ENCODE data around the gene CCDC146. TPM values are rescaled to one million over a fixed set of nuclear protein-coding genes. Genes with fewer than 3 reads are reported as not detected.
"Not testable (repeated sequence)": the region's sequence is repeated elsewhere in the genome, so short reads cannot be mapped to it uniquely, and the experiment has no call there.

CCDC146 gene
- polyA plus RNA-seq, 1 donor from 2014 or later = 13.0 TPM

DNA sequence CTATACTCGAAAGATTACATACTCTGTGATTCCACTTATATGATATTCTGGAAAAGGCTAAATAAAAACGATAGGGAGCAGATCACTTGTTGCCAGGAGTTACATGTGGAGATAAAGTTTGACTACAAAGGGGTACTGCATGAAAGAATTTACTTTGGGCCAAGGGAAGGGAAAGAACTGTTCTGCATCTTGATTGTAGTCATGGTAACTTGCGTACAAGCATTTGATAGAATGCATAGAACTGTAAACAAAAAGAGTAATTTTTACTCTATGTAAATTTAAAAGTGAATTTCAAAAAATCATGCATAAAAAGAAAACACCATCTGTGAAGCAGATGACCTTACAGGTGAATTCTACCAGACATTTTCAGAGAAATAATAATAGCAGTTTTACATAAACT is 9.4 kb downstream of the CCDC146 start:
- not testable (repeated sequence) for H3K27me3 ChIP-seq (ENCODE audit: insufficient read depth, low read depth, low read length); H3K9ac ChIP-seq (ENCODE audit: low read length); H2AFZ ChIP-seq (ENCODE audit: low read depth, low read length); H3K36me3 ChIP-seq (ENCODE audit: insufficient read depth, low read length); H4K20me1 ChIP-seq (ENCODE audit: insufficient read depth); H3K4me2 ChIP-seq (ENCODE audit: low read length); H3K4me3 ChIP-seq (ENCODE audit: low read length); H3K79me2 ChIP-seq (replicated peaks; ENCODE audit: insufficient read depth, low read length); H3K9me3 ChIP-seq (ENCODE audit: low read length); H3F3A ChIP-seq (ENCODE audit: insufficient read depth, low read length, poor library complexity, severe bottlenecking); H3K27ac ChIP-seq (ENCODE audit: low read length); H3K9me2 ChIP-seq (ENCODE audit: insufficient read depth, low read length)

DNA sequence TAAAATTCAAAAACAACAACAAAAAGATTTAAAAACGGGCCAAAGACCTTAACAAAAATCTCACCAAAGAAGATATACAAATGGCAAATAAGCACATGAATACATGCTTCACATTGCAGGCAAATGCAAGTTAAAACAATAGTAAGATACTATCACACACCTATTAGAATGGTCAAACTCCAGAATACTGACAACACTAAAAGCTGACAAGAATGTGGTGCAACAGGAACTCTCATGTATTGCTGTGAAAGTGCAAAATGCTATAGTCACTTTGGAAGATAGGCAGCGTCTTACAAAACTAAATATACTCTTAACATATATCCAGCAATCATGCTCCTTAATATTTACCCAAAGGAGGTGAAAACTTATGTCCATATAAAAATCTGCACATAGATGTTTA is 16.3 kb downstream of the CCDC146 start:
- H3K4me3 ChIP-seq (ENCODE audit: low read length); H4K20me1 ChIP-seq (ENCODE audit: insufficient read depth); H3K4me2 ChIP-seq (ENCODE audit: low read length): not testable (repeated sequence)

GRCh38 chr7:77140291-77140690 is 17.9 kb downstream of the CCDC146 start:
- H2AFZ ChIP-seq (ENCODE audit: low read depth, low read length); H3K27me3 ChIP-seq (ENCODE audit: insufficient read depth, low read depth, low read length); H3K4me2 ChIP-seq (ENCODE audit: low read length); H3K9me2 ChIP-seq (ENCODE audit: insufficient read depth, low read length); H3K36me3 ChIP-seq (ENCODE audit: insufficient read depth, low read length); H3F3A ChIP-seq (ENCODE audit: insufficient read depth, low read length, poor library complexity, severe bottlenecking); H3K27ac ChIP-seq (ENCODE audit: low read length); H3K9ac ChIP-seq (ENCODE audit: low read length); H3K79me2 ChIP-seq (replicated peaks; ENCODE audit: insufficient read depth, low read length); H4K20me1 ChIP-seq (ENCODE audit: insufficient read depth); H3K9me3 ChIP-seq (ENCODE audit: low read length); H3K4me3 ChIP-seq (ENCODE audit: low read length): not testable (repeated sequence)

More for the DNA sequence above, 16.3 kb downstream of the CCDC146 start:
- not testable (repeated sequence) for H3K9me3 ChIP-seq (ENCODE audit: low read length); H2AFZ ChIP-seq (ENCODE audit: low read depth, low read length); H3K27me3 ChIP-seq (ENCODE audit: insufficient read depth, low read depth, low read length); H3F3A ChIP-seq (ENCODE audit: insufficient read depth, low read length, poor library complexity, severe bottlenecking); H3K9ac ChIP-seq (ENCODE audit: low read length); H3K9me2 ChIP-seq (ENCODE audit: insufficient read depth, low read length); H3K36me3 ChIP-seq (ENCODE audit: insufficient read depth, low read length); H3K79me2 ChIP-seq (replicated peaks; ENCODE audit: insufficient read depth, low read length); H3K27ac ChIP-seq (ENCODE audit: low read length)

DNA sequence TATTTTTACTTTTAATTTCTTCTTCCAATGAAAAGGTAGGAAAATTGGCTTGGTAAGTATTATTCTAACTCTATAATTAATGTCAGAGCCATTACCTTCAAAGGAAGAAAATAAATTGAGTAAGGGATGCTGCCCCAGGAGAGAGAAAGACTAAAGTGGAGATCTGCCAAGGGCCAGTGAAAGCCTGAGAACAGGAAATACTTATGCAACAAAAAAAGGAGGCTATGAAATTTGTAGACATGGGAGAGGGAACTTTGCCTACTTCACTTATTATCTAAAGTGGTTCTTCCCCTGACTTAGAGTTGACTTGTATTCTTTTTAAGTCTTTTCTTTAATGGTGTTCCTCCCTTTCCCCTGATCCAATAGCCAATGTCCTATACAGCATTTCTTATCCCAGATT is 29.8 kb downstream of the CCDC146 start:
- H3K4me2 ChIP-seq (ENCODE audit: low read length); H2AFZ ChIP-seq (ENCODE audit: low read depth, low read length); H3K9ac ChIP-seq (ENCODE audit: low read length); H3K9me2 ChIP-seq (ENCODE audit: insufficient read depth, low read length); H3K4me3 ChIP-seq (ENCODE audit: low read length); H4K20me1 ChIP-seq (ENCODE audit: insufficient read depth); H3K36me3 ChIP-seq (ENCODE audit: insufficient read depth, low read length); H3K79me2 ChIP-seq (replicated peaks; ENCODE audit: insufficient read depth, low read length); H3K27me3 ChIP-seq (ENCODE audit: insufficient read depth, low read depth, low read length); H3K9me3 ChIP-seq (ENCODE audit: low read length); H3F3A ChIP-seq (ENCODE audit: insufficient read depth, low read length, poor library complexity, severe bottlenecking); H3K27ac ChIP-seq (ENCODE audit: low read length): not testable (repeated sequence)

- not testable (repeated sequence) for H3K36me3 ChIP-seq (ENCODE audit: insufficient read depth, low read length); H3K4me3 ChIP-seq (ENCODE audit: low read length); H3K27ac ChIP-seq (ENCODE audit: low read length); H3K9me2 ChIP-seq (ENCODE audit: insufficient read depth, low read length); H3F3A ChIP-seq (ENCODE audit: insufficient read depth, low read length, poor library complexity, severe bottlenecking); H3K9ac ChIP-seq (ENCODE audit: low read length); H3K79me2 ChIP-seq (replicated peaks; ENCODE audit: insufficient read depth, low read length); H3K9me3 ChIP-seq (ENCODE audit: low read length); H2AFZ ChIP-seq (ENCODE audit: low read depth, low read length); H4K20me1 ChIP-seq (ENCODE audit: insufficient read depth); H3K27me3 ChIP-seq (ENCODE audit: insufficient read depth, low read depth, low read length); H3K4me2 ChIP-seq (ENCODE audit: low read length)
These were observed 32.6 kb downstream of the CCDC146 start for GRCh38 chr7:77154917-77155464.

DNA sequence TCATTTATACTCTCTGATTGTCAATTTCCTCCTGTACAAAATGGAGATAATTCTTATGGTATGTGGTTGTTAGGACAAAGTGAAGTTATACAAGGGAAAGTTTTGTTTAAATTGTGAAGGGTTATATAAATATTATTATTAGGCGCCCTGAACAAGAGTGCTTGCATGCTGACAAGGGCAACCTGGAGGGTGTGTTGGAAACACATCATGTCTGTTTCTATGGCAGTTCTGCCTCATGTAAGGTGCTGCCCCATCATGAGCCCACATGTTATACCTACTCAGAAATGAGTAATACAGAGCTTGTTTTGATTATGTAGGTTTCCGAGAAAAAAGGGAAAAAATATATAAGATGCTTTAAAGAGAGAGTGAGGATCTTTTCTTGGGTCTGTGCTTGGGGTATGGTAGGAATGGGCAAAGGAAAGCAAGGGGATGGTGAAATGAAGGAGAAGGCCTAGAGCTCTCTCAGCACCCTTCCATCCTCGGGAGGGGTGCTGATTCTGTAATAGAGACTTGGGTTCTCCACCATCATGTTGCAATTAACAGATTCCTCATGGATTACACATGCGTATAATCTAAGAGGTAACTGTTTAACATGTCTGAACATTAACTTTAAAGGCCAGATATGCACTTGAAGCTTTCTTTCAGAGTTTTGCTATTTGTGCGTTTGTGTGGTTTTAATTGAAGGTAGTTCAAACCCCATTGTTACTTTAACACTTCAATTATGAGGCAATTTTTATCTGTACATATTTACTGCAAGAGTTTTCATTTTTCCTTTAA is 33.4 kb downstream of the CCDC146 start:
- H3K9ac ChIP-seq (ENCODE audit: low read length); H3F3A ChIP-seq (ENCODE audit: insufficient read depth, low read length, poor library complexity, severe bottlenecking); H3K27me3 ChIP-seq (ENCODE audit: insufficient read depth, low read depth, low read length); H3K9me2 ChIP-seq (ENCODE audit: insufficient read depth, low read length); H3K27ac ChIP-seq (ENCODE audit: low read length); H2AFZ ChIP-seq (ENCODE audit: low read depth, low read length); H3K4me2 ChIP-seq (ENCODE audit: low read length); H3K4me3 ChIP-seq (ENCODE audit: low read length); H3K9me3 ChIP-seq (ENCODE audit: low read length); H4K20me1 ChIP-seq (ENCODE audit: insufficient read depth); H3K79me2 ChIP-seq (replicated peaks; ENCODE audit: insufficient read depth, low read length); H3K36me3 ChIP-seq (ENCODE audit: insufficient read depth, low read length): not testable (repeated sequence)

GRCh38 chr7:77157034-77157433 is 34.6 kb downstream of the CCDC146 start:
- not testable (repeated sequence) for H3K27me3 ChIP-seq (ENCODE audit: insufficient read depth, low read depth, low read length); H3K9ac ChIP-seq (ENCODE audit: low read length); H2AFZ ChIP-seq (ENCODE audit: low read depth, low read length); H3K27ac ChIP-seq (ENCODE audit: low read length); H3K36me3 ChIP-seq (ENCODE audit: insufficient read depth, low read length); H3K9me2 ChIP-seq (ENCODE audit: insufficient read depth, low read length); H3K4me2 ChIP-seq (ENCODE audit: low read length); H3F3A ChIP-seq (ENCODE audit: insufficient read depth, low read length, poor library complexity, severe bottlenecking); H3K79me2 ChIP-seq (replicated peaks; ENCODE audit: insufficient read depth, low read length); H4K20me1 ChIP-seq (ENCODE audit: insufficient read depth); H3K9me3 ChIP-seq (ENCODE audit: low read length); H3K4me3 ChIP-seq (ENCODE audit: low read length)

Data from neural cell (in vitro differentiated cells).